GM21723 (cell line): ENCODE measurements around the gene CXCL13.
"Not testable (repeated sequence)": the region's sequence is repeated elsewhere in the genome, so short reads cannot be mapped to it uniquely, and the experiment has no call there.

Experiments
- ATAC-seq: cut with Tn5 transposase; IDR thresholded peaks from one replicate; pipeline ENCODE4 v1.9.1; 2021; ENCODE audit warnings: mild to moderate bottlenecking, moderate library complexity; ENCODE audit not compliant: unreplicated experiment

The CXCL13 gene

GRCh38 chr4:77605210-77605902, at the start of gene CXCL13:
Gene CXCL13 (plus strand): TSS chr4:77605820. CDS start chr4:77605866, 46 bp downstream.
- ATAC-seq: no peak

GRCh38 chr4:77560170-77560569, 45.5 kb upstream of the CXCL13 start:
- no peak for ATAC-seq

- ATAC-seq: not testable (repeated sequence)
Observed at GRCh38 chr4:77561720-77562119, 43.9 kb upstream of the CXCL13 start.

GRCh38 chr4:77564231-77564630, 41.4 kb upstream of the CXCL13 start:
- ATAC-seq: no peak

- no peak for ATAC-seq
Observed at GRCh38 chr4:77566148-77566547, 39.5 kb upstream of the CXCL13 start.

GRCh38 chr4:77567549-77567948, 38.1 kb upstream of the CXCL13 start:
- ATAC-seq: no peak

- not testable (repeated sequence) for ATAC-seq
Observed at GRCh38 chr4:77570508-77571214, 35.0 kb upstream of the CXCL13 start.

- ATAC-seq: no peak
Observed at GRCh38 chr4:77576351-77576750, 29.3 kb upstream of the CXCL13 start.

GRCh38 chr4:77578145-77578544, 27.5 kb upstream of the CXCL13 start:
- ATAC-seq: no peak

- ATAC-seq: no peak
Observed at GRCh38 chr4:77579406-77580076, 26.1 kb upstream of the CXCL13 start.

GRCh38 chr4:77581724-77582123, 23.9 kb upstream of the CXCL13 start:
- peak; percentile 78 for ATAC-seq

- ATAC-seq: no peak
Observed at GRCh38 chr4:77582156-77582555, 23.5 kb upstream of the CXCL13 start.

GRCh38 chr4:77582711-77583110, 22.9 kb upstream of the CXCL13 start:
- ATAC-seq: no peak

GRCh38 chr4:77586951-77587383, 18.7 kb upstream of the CXCL13 start:
- peak; percentile 99 for ATAC-seq

GRCh38 chr4:77590482-77590881, 15.1 kb upstream of the CXCL13 start:
- no peak for ATAC-seq

GRCh38 chr4:77591532-77591931, 14.1 kb upstream of the CXCL13 start:
- ATAC-seq: no peak

- no peak for ATAC-seq
Observed at GRCh38 chr4:77593101-77593500, 12.5 kb upstream of the CXCL13 start.

- ATAC-seq: no peak
Observed at GRCh38 chr4:77593993-77594392, 11.6 kb upstream of the CXCL13 start.

GRCh38 chr4:77595364-77595973, 10.2 kb upstream of the CXCL13 start:
- no peak for ATAC-seq

GRCh38 chr4:77599378-77599777, 6.2 kb upstream of the CXCL13 start:
- ATAC-seq: no peak
